ENCODE measurements around the gene MRRF.
A peak's percentile ranks its signal among the peaks of the same experiment; 100 is the strongest.

The MRRF gene

GRCh38 chr9:122338536-122338935 lies 73.9 kb downstream of the MRRF start:
- no peak overlapping the region for H3K9ac ChIP-seq (ENCODE audit: low read depth, low read length)
- no peaks in the 10 kb centered on the region for H3K9me3 ChIP-seq (ENCODE audit: control insufficient read depth, insufficient read depth, low read length)
- peaks cover 24% of the 10 kb centered on the region for H3K4me1 ChIP-seq (ENCODE audit: insufficient read depth, low read length)
- no peaks in the 10 kb centered on the region for H3K36me3 ChIP-seq (ENCODE audit: insufficient read depth, low read length)

- Histone ChIP-seq H3K9me3 (ENCODE audit: control insufficient read depth, insufficient read depth, low read length) (no peaks in the 10 kb centered on the region), H3K4me1 (ENCODE audit: insufficient read depth, low read length) (peaks cover 24% of the 10 kb centered on the region), H3K9ac (ENCODE audit: low read depth, low read length) (no peak overlapping the region), H3K36me3 (ENCODE audit: insufficient read depth, low read length) (no peaks in the 10 kb centered on the region)
Observed at GRCh38 chr9:122338994-122339393, 74.3 kb downstream of the MRRF start.

- Histone ChIP-seq H3K36me3 (ENCODE audit: insufficient read depth, low read length) (no peaks in the 10 kb centered on the region), H3K9ac (ENCODE audit: low read depth, low read length) (no peak overlapping the region), H3K4me1 (ENCODE audit: insufficient read depth, low read length) (peaks cover 24% of the 10 kb centered on the region), H3K9me3 (ENCODE audit: control insufficient read depth, insufficient read depth, low read length) (no peaks in the 10 kb centered on the region)
Observed at GRCh38 chr9:122339579-122339978, 74.9 kb downstream of the MRRF start.

GRCh38 chr9:122340161-122340560 lies 75.5 kb downstream of the MRRF start:
- Histone ChIP-seq H3K9ac (ENCODE audit: low read depth, low read length) (no peak overlapping the region), H3K36me3 (ENCODE audit: insufficient read depth, low read length) (no peaks in the 10 kb centered on the region), H3K4me1 (ENCODE audit: insufficient read depth, low read length) (peaks cover 24% of the 10 kb centered on the region), H3K9me3 (ENCODE audit: control insufficient read depth, insufficient read depth, low read length) (no peaks in the 10 kb centered on the region)

GRCh38 chr9:122342323-122343050 lies 77.8 kb downstream of the MRRF start:
- H3K9ac ChIP-seq (ENCODE audit: low read depth, low read length) = no peak overlapping the region
- no peaks in the 10 kb centered on the region for H3K36me3 ChIP-seq (ENCODE audit: insufficient read depth, low read length)
- H3K9me3 ChIP-seq (ENCODE audit: control insufficient read depth, insufficient read depth, low read length) = no peaks in the 10 kb centered on the region
- H3K4me1 ChIP-seq (ENCODE audit: insufficient read depth, low read length) = peaks cover 16% of the 10 kb centered on the region

- Histone ChIP-seq H3K4me1 (ENCODE audit: insufficient read depth, low read length) (peaks cover 21% of the 10 kb centered on the region), H3K36me3 (ENCODE audit: insufficient read depth, low read length) (no peaks in the 10 kb centered on the region), H3K9me3 (ENCODE audit: control insufficient read depth, insufficient read depth, low read length) (no peaks in the 10 kb centered on the region), H3K9ac (ENCODE audit: low read depth, low read length) (peak overlapping the region; percentile 52)
Observed at GRCh38 chr9:122346478-122347347, 82.0 kb downstream of the MRRF start.

- H3K36me3 ChIP-seq (ENCODE audit: insufficient read depth, low read length) = no peaks in the 10 kb centered on the region
- no peaks in the 10 kb centered on the region for H3K9me3 ChIP-seq (ENCODE audit: control insufficient read depth, insufficient read depth, low read length)
- peaks cover 12% of the 10 kb centered on the region; the same call in 1 of the 2 replicates for H3K4me1 ChIP-seq (ENCODE audit: insufficient read depth, low read length)
- H3K9ac ChIP-seq (ENCODE audit: low read depth, low read length) = peak overlapping the region; percentile 52
Observed at GRCh38 chr9:122347348-122348287, 82.9 kb downstream of the MRRF start.

GRCh38 chr9:122348288-122348777 lies 83.7 kb downstream of the MRRF start:
- H3K4me1 ChIP-seq (ENCODE audit: insufficient read depth, low read length) = peaks cover 10% of the 10 kb centered on the region; the same call in 1 of the 2 replicates
- no peaks in the 10 kb centered on the region for H3K36me3 ChIP-seq (ENCODE audit: insufficient read depth, low read length)
- no peaks in the 10 kb centered on the region for H3K9me3 ChIP-seq (ENCODE audit: control insufficient read depth, insufficient read depth, low read length)
- H3K9ac ChIP-seq (ENCODE audit: low read depth, low read length) = no peak overlapping the region

- Histone ChIP-seq H3K9me3 (ENCODE audit: control insufficient read depth, insufficient read depth, low read length) (no peaks in the 10 kb centered on the region), H3K4me1 (ENCODE audit: insufficient read depth, low read length) (peaks cover 10% of the 10 kb centered on the region; the same call in 1 of the 2 replicates), H3K9ac (ENCODE audit: low read depth, low read length) (no peak overlapping the region), H3K36me3 (ENCODE audit: insufficient read depth, low read length) (no peaks in the 10 kb centered on the region)
Observed at GRCh38 chr9:122348791-122349190, 84.1 kb downstream of the MRRF start.

- H3K9me3 ChIP-seq (ENCODE audit: control insufficient read depth, insufficient read depth, low read length) = no peaks in the 10 kb centered on the region
- H3K36me3 ChIP-seq (ENCODE audit: insufficient read depth, low read length) = no peaks in the 10 kb centered on the region
- no peak overlapping the region for H3K9ac ChIP-seq (ENCODE audit: low read depth, low read length)
- H3K4me1 ChIP-seq (ENCODE audit: insufficient read depth, low read length) = peaks cover 10% of the 10 kb centered on the region; the same call in 1 of the 2 replicates
Observed at GRCh38 chr9:122349201-122349600, 84.5 kb downstream of the MRRF start.

GRCh38 chr9:122350577-122351355 lies 86.1 kb downstream of the MRRF start:
- no peaks in the 10 kb centered on the region for H3K36me3 ChIP-seq (ENCODE audit: insufficient read depth, low read length)
- peaks cover 10% of the 10 kb centered on the region; the same call in 1 of the 2 replicates for H3K4me1 ChIP-seq (ENCODE audit: insufficient read depth, low read length)
- H3K9me3 ChIP-seq (ENCODE audit: control insufficient read depth, insufficient read depth, low read length) = no peaks in the 10 kb centered on the region
- H3K9ac ChIP-seq (ENCODE audit: low read depth, low read length) = no peak overlapping the region

GRCh38 chr9:122354536-122355199 lies 90.0 kb downstream of the MRRF start:
- no peak overlapping the region for H3K9ac ChIP-seq (ENCODE audit: low read depth, low read length)
- no peaks in the 10 kb centered on the region for H3K36me3 ChIP-seq (ENCODE audit: insufficient read depth, low read length)
- H3K4me1 ChIP-seq (ENCODE audit: insufficient read depth, low read length) = no peaks in the 10 kb centered on the region
- no peaks in the 10 kb centered on the region for H3K9me3 ChIP-seq (ENCODE audit: control insufficient read depth, insufficient read depth, low read length)

- H3K9ac ChIP-seq (ENCODE audit: low read depth, low read length) = no peak overlapping the region
- H3K9me3 ChIP-seq (ENCODE audit: control insufficient read depth, insufficient read depth, low read length) = no peaks in the 10 kb centered on the region
Observed at GRCh38 chr9:122355336-122355875, 90.7 kb downstream of the MRRF start.

More at GRCh38 chr9:122355336-122355875, 90.7 kb downstream of the MRRF start:
- H3K4me1 ChIP-seq (ENCODE audit: insufficient read depth, low read length) = no peaks in the 10 kb centered on the region
- H3K36me3 ChIP-seq (ENCODE audit: insufficient read depth, low read length) = no peaks in the 10 kb centered on the region
